Gastrocnemius medialis (tissue), 4 donors: ENCODE results near the gene ACIN1. TPM values are rescaled to one million over a fixed set of nuclear protein-coding genes. Genes with fewer than 3 reads are reported as not detected.

ENCODE experiments used
- ATAC-seq, 2 donors: fragments of 150-250 bp; one replicate each; pipeline ENCODE4 v1.9.1; 2016
- DNase-seq, 2 donors: peaks; one replicate each; pipeline ENCODE4 v3.0.0-alpha.2; 2019
- H3K27ac ChIP-seq, 4 donors: fragments of 200-600 bp; sonication (generic); 1 replicate in 1 of 4; 2 replicates in 3 of 4; pipeline ENCODE4 v1.5.1; 2016 to 2018; ENCODE audit warnings: mild to moderate bottlenecking in 2 of 4, moderate library complexity in 1 of 4
- H3K27me3 ChIP-seq, 3 donors: fragments of 200-600 bp; sonication (generic) in 2 of 3; 1 replicate in 1 of 3; 2 replicates in 2 of 3; pipeline versions ENCODE4 v1.5.1 to v1.6.0; 2016 to 2019; ENCODE audit warnings: mild to moderate bottlenecking in 1 of 3, moderate library complexity in 1 of 3
- H3K36me3 ChIP-seq, 2 donors: fragments of 200-600 bp; sonication (generic) in 1 of 2; one replicate each; pipeline ENCODE4 v1.5.1; 2017 to 2018
- H3K4me1 ChIP-seq, 2 donors: fragments of 200-600 bp; sonication (generic) in 1 of 2; one replicate each; pipeline ENCODE4 v1.5.1; 2016 to 2017; ENCODE audit warnings: mild to moderate bottlenecking in 2 of 2
- H3K4me3 ChIP-seq, 4 donors: fragments of 200-600 bp; sonication (generic) in 3 of 4; 1 replicate in 1 of 4; 2 replicates in 3 of 4; pipeline ENCODE4 v1.5.1; 2016 to 2019; ENCODE audit warnings: mild to moderate bottlenecking in 2 of 4
- H3K9me3 ChIP-seq, 3 donors: fragments of 200-600 bp; sonication (generic) in 2 of 3; 1 replicate in 1 of 3; 2 replicates in 2 of 3; pipeline ENCODE4 v1.5.1; 2016 to 2019
- CTCF ChIP-seq, 5 experiments: fragments of 450-650 bp in 3 of 5; fragments of 200-600 bp in 2 of 5; sonication (generic) in 2 of 5; IDR thresholded peaks in 4 of 5; conservative IDR thresholded peaks in 1 of 5; 1 replicate in 4 of 5; 2 replicates in 1 of 5; pipeline ENCODE4 v1.5.1; 2016 to 2019; ENCODE audit warnings: antibody characterized with exemption in 5 of 5, mild to moderate bottlenecking in 3 of 5, moderate library complexity in 3 of 5
- POLR2A ChIP-seq, 2 donors: fragments of 450-650 bp; IDR thresholded peaks; one replicate each; pipeline ENCODE4 v1.6.1; 2017; ENCODE audit warnings: antibody characterized with exemption in 2 of 2, mild to moderate bottlenecking in 2 of 2, moderate library complexity in 2 of 2
- in situ Hi-C, 4 donors: fragments of 200-750 bp; cut with MboI; loops; one replicate each; pipeline versions ENCODE4 v1.15.0 to v1.8.0; 2017; ENCODE audit warnings: low sequenced_read_pairs in 4 of 4
- intact Hi-C: fragments of 100-400 bp; cut with DNase I; formaldehyde crosslinking; loops from one replicate; pipeline ENCODE4 v1.15.1; 2023; ENCODE audit warnings: low total_unique reads
- total RNA-seq, 4 donors: library from RNA; depleted of rRNA; stranded (reverse); fragments of >200 nt; gene quantifications; one replicate each; pipeline versions ENCODE4 v1.1.0 to v1.2.3, GENCODE V29; 2016

ACIN1 gene
- total RNA-seq, 4 donors from 2014 or later: 61.9 to 74.8 (median 70.6) TPM

GRCh38 chr14:23141706-23142444 lies 46.9 kb upstream of the ACIN1 start:
- no peaks in the 10 kb centered on the region for H3K27me3 ChIP-seq
- ATAC-seq (peak; percentile 28 to 34), DNase-seq (peak; percentile 46 to 61)
- no peak for TF ChIP-seq CTCF (IDR thresholded peaks at IDR 0.05 in 4 of 5, conservative IDR thresholded peaks at IDR 0.05 in 1 of 5)
- TF ChIP-seq POLR2A (IDR thresholded peaks at IDR 0.05): peak in 1 of 2 donors; percentile 33
- intact Hi-C loops: loop anchor here (2.0 kb wide), 1 partner anchor 15 kb away; no protein-coding TSS in a partner anchor
- peaks cover 0 to 44% of the 10 kb centered on the region in 2 donors for H3K36me3 ChIP-seq
- H3K27ac ChIP-seq: peak overlapping the region; percentile 90 to 97 (median 96)
- in situ Hi-C loops: no loop called here
- no peak overlapping the region for H3K4me3 ChIP-seq
- no peaks in the 10 kb centered on the region for H3K9me3 ChIP-seq
- H3K4me1 ChIP-seq: peaks cover 47 to 48% of the 10 kb centered on the region in 2 donors

GRCh38 chr14:23140371-23140770 lies 45.4 kb upstream of the ACIN1 start:
- H3K4me1 ChIP-seq: peaks cover 34 to 36% of the 10 kb centered on the region in 2 donors
- H3K27ac ChIP-seq: peak overlapping the region; percentile 36 to 97 (median 96)
- peaks cover 0 to 57% of the 10 kb centered on the region in 2 donors for H3K36me3 ChIP-seq
- ATAC-seq (no peak), DNase-seq (no peak)
- no peaks in the 10 kb centered on the region for H3K9me3 ChIP-seq
- no peak overlapping the region for H3K4me3 ChIP-seq
- no peak for TF ChIP-seq CTCF (IDR thresholded peaks at IDR 0.05 in 4 of 5, conservative IDR thresholded peaks at IDR 0.05 in 1 of 5)
- TF ChIP-seq POLR2A (IDR thresholded peaks at IDR 0.05): no peak
- in situ Hi-C loops (no loop called here), intact Hi-C loops (no loop called here)
- H3K27me3 ChIP-seq: no peaks in the 10 kb centered on the region

- Histone ChIP-seq H3K4me1 (peaks cover 29 to 31% of the 10 kb centered on the region in 2 donors), H3K36me3 (peaks cover 0 to 57% of the 10 kb centered on the region in 2 donors), H3K27ac (peak overlapping the region; percentile 36 to 97 (median 96)), H3K9me3 (no peaks in the 10 kb centered on the region), H3K27me3 (no peaks in the 10 kb centered on the region), H3K4me3 (no peak overlapping the region)
- in situ Hi-C loops: no loop called here
- DNase-seq (no peak), ATAC-seq (no peak)
- TF ChIP-seq CTCF (IDR thresholded peaks at IDR 0.05 in 4 of 5, conservative IDR thresholded peaks at IDR 0.05 in 1 of 5): no peak
- TF ChIP-seq POLR2A (IDR thresholded peaks at IDR 0.05): no peak
- intact Hi-C loops: no loop called here
These were observed 44.9 kb upstream of the ACIN1 start for GRCh38 chr14:23139874-23140273.

- Histone ChIP-seq H3K36me3 (peaks cover 0 to 57% of the 10 kb centered on the region in 2 donors), H3K9me3 (no peaks in the 10 kb centered on the region), H3K4me3 (no peak overlapping the region), H3K27me3 (no peaks in the 10 kb centered on the region), H3K27ac (peak overlapping the region; percentile 36 to 97 (median 46)), H3K4me1 (peaks cover 12 to 14% of the 10 kb centered on the region in 2 donors)
- in situ Hi-C loops (no loop called here), intact Hi-C loops (no loop called here)
- TF ChIP-seq POLR2A (IDR thresholded peaks at IDR 0.05) (no peak), CTCF (IDR thresholded peaks at IDR 0.05 in 4 of 5, conservative IDR thresholded peaks at IDR 0.05 in 1 of 5) (no peak)
- no peak for ATAC-seq
- DNase-seq: no peak
These were observed 43.0 kb upstream of the ACIN1 start for GRCh38 chr14:23137813-23138535.
